GM19467 (cell line): Measurements from ENCODE around the gene PPEF1.
"Not testable (repeated sequence)": the region's sequence is repeated elsewhere in the genome, so short reads cannot be mapped to it uniquely, and the experiment has no call there.

Source experiments
- ATAC-seq: cut with Tn5 transposase; IDR thresholded peaks from one replicate; pipeline ENCODE4 v1.9.1; 2021; ENCODE audit warnings: mild to moderate bottlenecking, moderate library complexity; ENCODE audit not compliant: unreplicated experiment

The PPEF1 gene

GRCh38 chrX:18701621-18702361 is 5.7 kb upstream of the PPEF1 start:
- no peak for ATAC-seq

- no peak for ATAC-seq
These were observed 4.9 kb upstream of the PPEF1 start for GRCh38 chrX:18702362-18703195.

- no peak for ATAC-seq
These were observed 2.4 kb downstream of the PPEF1 start for GRCh38 chrX:18709833-18710232.

- ATAC-seq, result no peak
These were observed 7.5 kb downstream of the PPEF1 start for GRCh38 chrX:18714910-18715309.

GRCh38 chrX:18719852-18720251 is 12.4 kb downstream of the PPEF1 start:
- ATAC-seq, result no peak

GRCh38 chrX:18721683-18722499 is 14.4 kb downstream of the PPEF1 start:
- ATAC-seq, result no peak

GRCh38 chrX:18722500-18723071 is 15.1 kb downstream of the PPEF1 start:
- ATAC-seq, result no peak

GRCh38 chrX:18725310-18725943 is 18.0 kb downstream of the PPEF1 start:
- no peak for ATAC-seq

- no peak for ATAC-seq
These were observed 25.8 kb downstream of the PPEF1 start for GRCh38 chrX:18733287-18733686.

- ATAC-seq, result not testable (repeated sequence)
These were observed 32.2 kb downstream of the PPEF1 start for GRCh38 chrX:18739609-18740008.

GRCh38 chrX:18748499-18748898 is 41.1 kb downstream of the PPEF1 start:
- no peak for ATAC-seq

- no peak for ATAC-seq
These were observed 46.2 kb downstream of the PPEF1 start for GRCh38 chrX:18753631-18754030.

- no peak for ATAC-seq
These were observed 48.2 kb downstream of the PPEF1 start for GRCh38 chrX:18755651-18756050.

- ATAC-seq, result no peak
These were observed 50.8 kb downstream of the PPEF1 start for GRCh38 chrX:18757956-18758932.

- no peak for ATAC-seq
These were observed 54.3 kb downstream of the PPEF1 start for GRCh38 chrX:18761750-18762149.

GRCh38 chrX:18763106-18763505 is 55.7 kb downstream of the PPEF1 start:
- ATAC-seq, result not testable (repeated sequence)

GRCh38 chrX:18769364-18769763 is 61.9 kb downstream of the PPEF1 start:
- ATAC-seq, result no peak

GRCh38 chrX:18769812-18770573 is 62.5 kb downstream of the PPEF1 start:
- no peak for ATAC-seq

- ATAC-seq, result no peak
These were observed 82.5 kb downstream of the PPEF1 start for GRCh38 chrX:18789916-18790315.
